ENCODE measurements around the gene GRN. TPM values are rescaled to one million over a fixed set of nuclear protein-coding genes. Genes with fewer than 3 reads are reported as not detected.
A peak's percentile ranks its signal among the peaks of the same experiment; 100 is the strongest.

GRN gene
- total and polyA plus RNA-seq, 2 of the 13 experiments (the other 11 are each of a cell fraction or from before 2014, with no cell fraction given): 86.6 to 143 TPM

DNA sequence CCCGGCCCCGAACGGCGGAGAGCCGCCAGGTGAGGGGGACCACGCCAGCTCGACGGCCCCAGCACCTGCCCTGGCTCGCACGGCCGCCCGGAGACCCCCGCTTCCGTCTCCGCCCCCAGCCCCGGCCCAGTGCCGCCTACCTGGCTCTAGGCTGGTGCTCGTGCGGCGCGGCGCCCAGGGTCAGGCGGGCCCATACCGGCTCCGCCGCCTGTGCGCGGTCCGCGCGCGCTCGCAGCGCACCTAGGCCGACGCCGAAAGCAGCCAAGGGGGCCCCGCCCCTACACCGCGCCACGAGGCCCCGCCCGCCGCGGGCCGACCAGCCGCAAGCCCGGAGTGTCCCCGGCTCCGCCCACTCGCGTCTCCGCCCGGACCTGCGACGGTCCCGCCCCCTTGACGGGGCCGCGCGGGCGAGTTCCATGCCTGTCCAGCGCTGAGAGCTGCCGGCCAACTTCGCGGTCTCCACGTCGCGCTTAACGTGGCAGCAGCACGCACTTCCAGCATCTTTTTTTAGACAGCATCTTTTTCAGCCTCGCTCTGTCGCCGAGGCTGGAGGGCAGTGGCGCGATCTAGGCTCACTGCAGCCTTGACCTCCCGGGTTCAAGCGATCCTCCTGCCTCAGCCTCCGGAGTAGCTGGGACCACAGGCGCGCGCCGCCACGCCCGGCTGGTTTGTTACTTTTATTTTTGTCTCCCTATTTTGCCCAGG, 20.4 kb upstream of the GRN start, which contains the start of gene SLC25A39 (continued):
- TF ChIP-seq ZBTB14 (CRISPR knock-in tag; IDR thresholded peaks at IDR 0.05) (peak; percentile 91), MATR3 (CRISPR knock-in tag; IDR thresholded peaks at IDR 0.05) (no peak), ZNF549 (CRISPR knock-in tag; IDR thresholded peaks at IDR 0.05) (no peak), TEAD2 (CRISPR knock-in tag; IDR thresholded peaks at IDR 0.05) (peak; percentile 7; the same call in 1 of the 2 replicates), ZNF205 (CRISPR knock-in tag; IDR thresholded peaks at IDR 0.05) (0 out of 2 replicates have a peak, but pooled peaks have one; percentile 15), ISL2 (CRISPR knock-in tag; IDR thresholded peaks at IDR 0.05) (peak; percentile 10; the same call in 1 of the 2 replicates), DNMT1 (CRISPR knock-in tag; IDR thresholded peaks at IDR 0.05) (peak; percentile 37; the same call in 1 of the 2 replicates), MED13 (CRISPR knock-in tag; IDR thresholded peaks at IDR 0.05) (peak; percentile 3; the same call in 1 of the 2 replicates), ATF7-NPFF (CRISPR knock-in tag; IDR thresholded peaks at IDR 0.05; ENCODE audit: low read depth) (peak; percentile 92), HDAC1 (CRISPR knock-in tag; IDR thresholded peaks at IDR 0.05) (peak; percentile 21; the same call in 1 of the 2 replicates), PHF20 (CRISPR knock-in tag; IDR thresholded peaks at IDR 0.05) (peak; percentile 40; the same call in 1 of the 2 replicates), ZNF234 (CRISPR knock-in tag; conservative IDR thresholded peaks at IDR 0.05) (peak; percentile 95; the same call in 1 of the 2 replicates), GLI4 (CRISPR knock-in tag; IDR thresholded peaks at IDR 0.05; ENCODE audit: borderline replicate concordance) (0 out of 2 replicates have a peak, but pooled peaks have one; percentile 65), PREB (CRISPR knock-in tag; IDR thresholded peaks at IDR 0.05) (no peak; the same call in 1 of the 2 replicates), ZNF142 (CRISPR knock-in tag; IDR thresholded peaks at IDR 0.05) (peak; percentile 76; the same call in 1 of the 2 replicates)
- TF ChIP-seq, protein P1, sequence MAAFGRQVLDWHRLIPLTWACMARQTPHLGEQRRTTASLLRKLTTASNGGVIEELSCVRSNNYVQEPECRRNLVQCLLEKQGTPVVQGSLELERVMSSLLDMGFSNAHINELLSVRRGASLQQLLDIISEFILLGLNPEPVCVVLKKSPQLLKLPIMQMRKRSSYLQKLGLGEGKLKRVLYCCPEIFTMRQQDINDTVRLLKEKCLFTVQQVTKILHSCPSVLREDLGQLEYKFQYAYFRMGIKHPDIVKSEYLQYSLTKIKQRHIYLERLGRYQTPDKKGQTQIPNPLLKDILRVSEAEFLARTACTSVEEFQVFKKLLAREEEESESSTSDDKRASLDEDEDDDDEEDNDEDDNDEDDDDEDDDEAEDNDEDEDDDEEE (CRISPR knock-in tag; IDR thresholded peaks at IDR 0.05): peak; percentile 92; the same call in 1 of the 2 replicates
- TF ChIP-seq, protein P2, sequence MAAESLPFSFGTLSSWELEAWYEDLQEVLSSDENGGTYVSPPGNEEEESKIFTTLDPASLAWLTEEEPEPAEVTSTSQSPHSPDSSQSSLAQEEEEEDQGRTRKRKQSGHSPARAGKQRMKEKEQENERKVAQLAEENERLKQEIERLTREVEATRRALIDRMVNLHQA (CRISPR knock-in tag; IDR thresholded peaks at IDR 0.05): no peak
